Epithelial cell of prostate (primary cell): ENCODE results near the gene RBBP8NL.
"Not testable (repeated sequence)": the region's sequence is repeated elsewhere in the genome, so short reads cannot be mapped to it uniquely, and the experiment has no call there.

Experiments
- DNase-seq: peaks from one replicate; pipeline ENCODE4 v3.0.0-alpha.2; 2011; ENCODE audit warnings: low read depth, low spot score
- H3K27ac ChIP-seq: fragments of 450-650 bp; 2 replicates; pipeline ENCODE4 v1.5.1; 2017; ENCODE audit warnings: mild to moderate bottlenecking

RBBP8NL gene

DNA sequence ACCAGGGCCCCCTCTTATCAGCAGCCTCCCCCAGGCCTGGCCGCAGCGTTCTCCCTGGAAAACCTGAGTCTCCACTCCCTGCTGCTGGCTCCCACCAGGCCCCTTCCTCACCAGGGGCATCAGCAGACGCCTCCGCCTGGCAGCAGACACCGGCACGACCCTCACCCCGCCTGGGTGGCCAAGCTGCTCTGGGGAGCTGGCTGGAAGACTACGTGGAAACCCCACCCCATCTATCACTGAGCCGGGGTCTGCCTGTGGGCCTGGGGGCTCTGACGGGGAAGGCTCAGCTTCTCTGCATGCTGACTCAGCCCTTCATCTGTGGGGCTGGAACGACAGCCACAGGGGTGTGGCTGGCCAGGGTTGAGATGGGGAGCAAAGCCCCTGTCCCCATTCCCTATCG, 19.1 kb upstream of the RBBP8NL start:
- no peak for DNase-seq
- no peak overlapping the region for H3K27ac ChIP-seq

DNA sequence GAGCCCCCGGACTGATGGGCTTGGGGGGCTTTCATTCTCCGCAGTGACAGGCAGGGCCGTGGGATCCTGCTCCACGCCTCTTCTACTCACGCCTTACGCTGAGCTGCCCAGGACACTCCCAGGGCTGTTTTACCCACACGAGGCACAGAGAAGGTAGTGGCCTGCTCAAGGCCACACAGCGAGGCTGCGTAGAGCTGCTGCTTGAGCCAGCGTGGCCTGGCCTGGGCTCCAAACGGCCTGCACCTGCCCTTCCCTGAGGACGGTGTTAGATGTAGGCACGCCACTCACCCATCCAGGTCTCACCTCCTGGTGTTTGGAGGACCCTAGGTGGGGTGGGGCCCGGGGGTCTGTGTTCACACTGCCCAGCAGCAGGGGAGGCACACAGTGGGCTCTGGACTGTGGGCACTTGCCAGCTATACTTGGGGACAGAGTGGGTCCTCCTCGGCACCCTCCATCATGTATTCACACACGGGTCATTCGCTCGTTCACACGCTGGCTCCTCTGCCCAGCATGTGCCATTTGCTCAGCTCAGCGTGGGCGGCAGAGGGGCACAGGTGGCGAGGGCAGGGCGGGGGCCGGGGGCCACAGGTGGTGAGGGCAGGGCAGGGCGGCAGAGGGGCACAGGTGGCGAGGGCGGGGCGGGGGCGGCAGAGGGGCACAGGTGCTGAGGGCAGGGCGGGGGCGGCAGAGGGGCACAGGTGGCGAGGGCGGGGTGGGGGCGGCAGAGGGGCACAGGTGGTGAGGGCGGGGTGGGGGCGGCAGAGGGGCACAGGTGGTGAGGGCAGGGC, 18.4 kb upstream of the RBBP8NL start:
- no peak for DNase-seq
- H3K27ac ChIP-seq: no peak overlapping the region

- DNase-seq: no peak
- H3K27ac ChIP-seq: no peak overlapping the region
Observed at GRCh38 chr20:62444286-62444685, 16.9 kb upstream of the RBBP8NL start.

- DNase-seq: no peak
- no peak overlapping the region for H3K27ac ChIP-seq
Observed at GRCh38 chr20:62441987-62442539, 14.7 kb upstream of the RBBP8NL start.

DNA sequence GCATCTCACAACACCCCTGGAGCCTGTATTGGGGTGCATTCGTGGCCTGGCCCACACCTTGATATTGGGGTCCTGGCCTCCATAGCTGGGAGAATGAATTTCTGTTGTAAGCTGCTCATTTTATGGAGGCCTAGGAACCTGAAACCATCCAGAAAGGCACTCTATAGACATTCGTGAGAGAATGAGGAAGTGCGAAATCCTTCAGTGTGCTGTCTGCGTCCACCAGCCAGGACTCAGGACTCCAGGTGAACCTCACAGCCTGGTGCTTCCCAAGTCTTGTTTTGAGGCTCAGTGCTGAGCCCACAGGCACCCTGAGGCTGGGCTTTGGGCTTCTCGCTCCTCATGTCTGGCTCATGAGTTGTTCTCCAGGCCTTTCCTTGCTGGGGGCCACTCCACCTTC, 11.9 kb upstream of the RBBP8NL start:
- no peak overlapping the region for H3K27ac ChIP-seq
- no peak for DNase-seq

GRCh38 chr20:62437927-62438326, 10.6 kb upstream of the RBBP8NL start:
- H3K27ac ChIP-seq: no peak overlapping the region
- DNase-seq: no peak

DNA sequence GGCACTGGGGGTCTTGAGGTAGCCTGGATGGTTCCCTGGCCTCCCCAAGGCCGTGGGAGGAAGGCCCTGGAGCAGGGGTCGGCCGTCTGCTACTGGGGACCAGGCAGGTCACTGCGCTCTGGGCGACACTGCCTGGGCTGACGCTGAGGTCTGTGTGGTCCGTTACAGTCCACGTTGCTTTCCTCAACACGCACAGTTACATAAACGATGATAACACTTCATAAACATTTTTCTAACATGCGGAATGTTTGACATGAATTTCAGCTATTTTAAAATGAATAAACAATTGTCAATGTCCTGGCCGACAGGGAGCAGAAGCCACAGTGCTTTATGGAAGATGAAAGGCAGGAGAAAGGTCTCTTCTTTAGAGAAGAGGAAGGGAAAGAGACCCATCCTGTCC, 10.2 kb upstream of the RBBP8NL start:
- no peak for DNase-seq
- H3K27ac ChIP-seq: no peak overlapping the region

DNA sequence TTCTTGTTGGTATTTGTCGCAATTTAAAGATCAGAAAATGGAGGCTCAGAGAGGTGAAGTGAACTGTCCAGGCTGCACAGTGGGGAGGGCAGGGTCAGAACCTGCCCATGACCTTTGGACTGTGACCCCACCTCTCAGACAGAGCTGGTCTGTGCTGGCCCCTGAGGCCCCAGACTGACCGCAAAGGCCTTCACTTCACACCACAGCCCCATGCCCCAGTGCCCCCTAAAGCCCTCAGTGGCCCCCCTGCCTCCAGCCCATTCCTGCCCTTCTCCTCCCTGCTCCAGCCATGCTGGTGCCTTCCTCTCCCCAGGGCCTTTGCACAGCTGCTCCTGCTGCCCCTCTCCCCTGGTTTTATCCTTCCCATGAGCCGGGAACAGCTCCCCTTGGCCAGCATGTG, 9.4 kb upstream of the RBBP8NL start:
- no peak overlapping the region for H3K27ac ChIP-seq

GRCh38 chr20:62433658-62434497, 6.5 kb upstream of the RBBP8NL start:
- H3K27ac ChIP-seq: no peak overlapping the region
- DNase-seq: no peak

More for the DNA sequence above, 9.4 kb upstream of the RBBP8NL start:
- no peak for DNase-seq

- no peak overlapping the region for H3K27ac ChIP-seq
- DNase-seq: no peak
Observed at GRCh38 chr20:62430866-62431447, 3.6 kb upstream of the RBBP8NL start.

DNA sequence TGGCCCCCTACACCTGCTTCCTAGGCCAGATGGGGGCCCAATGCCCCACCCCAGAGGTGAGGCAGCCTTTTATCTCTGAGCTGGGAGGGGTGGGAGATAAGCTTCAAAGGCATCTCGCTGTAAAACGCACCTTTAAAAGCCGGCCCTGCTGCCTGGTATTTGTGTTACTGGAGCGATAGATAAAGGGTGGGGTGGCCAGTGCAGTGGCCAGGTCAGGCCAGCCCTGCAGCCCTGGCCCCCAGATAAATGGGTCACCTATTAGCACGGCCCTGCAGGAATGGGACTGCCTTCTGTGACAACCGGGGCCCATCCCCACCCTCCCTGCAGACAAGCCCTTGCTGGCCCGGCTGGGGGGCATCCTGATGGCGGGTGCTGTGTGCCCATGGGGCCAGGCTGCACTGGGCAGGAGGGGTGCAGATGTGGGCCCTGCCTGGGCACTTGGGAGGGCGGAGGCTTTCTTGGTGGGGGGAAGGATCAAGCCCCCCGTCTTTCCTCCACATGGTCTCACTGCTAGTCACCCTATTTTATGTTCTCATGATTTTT, 3.0 kb upstream of the RBBP8NL start:
- no peak overlapping the region for H3K27ac ChIP-seq

DNA sequence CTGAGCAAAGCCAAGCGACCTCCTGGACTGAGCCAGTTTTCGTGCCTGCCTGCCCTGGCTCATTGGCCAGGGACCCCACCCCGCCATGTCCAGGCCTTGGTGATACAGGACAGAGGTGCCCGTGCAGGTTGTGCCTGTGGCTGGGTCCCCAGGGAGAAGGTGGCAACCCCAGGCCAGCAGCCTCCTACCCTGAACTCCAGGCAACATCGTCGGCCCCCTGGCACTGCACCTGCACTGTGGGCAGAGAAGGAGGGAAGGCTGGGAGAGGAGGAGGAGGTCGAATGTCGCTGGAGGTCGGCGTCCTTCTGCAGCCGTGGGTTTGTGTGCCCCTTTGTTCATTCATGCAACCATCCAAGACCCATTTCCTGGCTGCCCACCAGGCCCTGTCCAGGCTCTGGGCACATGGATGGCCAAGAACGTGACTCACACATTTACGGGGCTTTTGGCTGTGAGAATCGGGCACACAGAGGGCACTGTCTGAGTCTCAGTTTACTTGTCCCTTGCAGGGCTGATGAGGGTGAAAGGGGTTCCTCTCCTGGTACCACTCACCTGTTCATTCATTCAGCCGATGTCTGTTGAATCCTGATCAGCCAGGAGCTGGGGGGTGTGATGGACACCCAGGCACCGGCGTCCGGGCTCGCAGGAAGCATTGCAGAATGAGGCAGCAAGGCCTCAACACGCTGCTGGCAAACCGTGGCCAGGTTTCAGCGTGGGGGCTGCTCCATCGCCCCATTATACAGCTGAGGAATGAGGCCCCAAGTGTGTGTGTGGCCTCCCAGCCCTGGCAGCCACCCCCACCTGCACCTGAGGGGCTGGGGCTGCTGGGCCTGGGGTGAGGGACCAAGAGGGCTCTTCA, 2.3 kb upstream of the RBBP8NL start:
- no peak for DNase-seq

More for the DNA sequence above, 3.0 kb upstream of the RBBP8NL start:
- DNase-seq: no peak

GRCh38 chr20:62428396-62429295, 1.3 kb upstream of the RBBP8NL start:
- no peak overlapping the region for H3K27ac ChIP-seq
- no peak for DNase-seq

More for the DNA sequence above, 2.3 kb upstream of the RBBP8NL start:
- H3K27ac ChIP-seq: no peak overlapping the region

DNA sequence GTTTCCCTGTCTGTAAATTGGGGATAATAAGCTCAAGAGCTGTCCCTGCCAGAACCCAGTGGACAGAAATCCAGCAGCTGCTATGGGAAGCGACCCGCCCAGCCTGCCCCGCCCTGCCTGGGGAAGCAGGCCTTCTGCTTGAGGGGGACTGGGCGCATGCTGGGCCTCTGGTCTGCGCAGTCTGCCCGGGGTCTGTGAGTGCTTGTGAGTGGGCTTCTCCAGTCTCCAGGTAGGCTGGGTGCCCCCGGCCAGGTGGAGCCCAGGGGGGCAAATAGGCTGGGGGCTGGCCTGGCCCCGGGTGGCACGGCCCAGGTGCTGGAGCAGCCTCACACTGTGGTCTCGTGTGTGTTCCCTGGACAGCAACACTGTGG, 648 bp upstream of the RBBP8NL start:
- DNase-seq: no peak
- H3K27ac ChIP-seq: peak overlapping the region; percentile 38

DNA sequence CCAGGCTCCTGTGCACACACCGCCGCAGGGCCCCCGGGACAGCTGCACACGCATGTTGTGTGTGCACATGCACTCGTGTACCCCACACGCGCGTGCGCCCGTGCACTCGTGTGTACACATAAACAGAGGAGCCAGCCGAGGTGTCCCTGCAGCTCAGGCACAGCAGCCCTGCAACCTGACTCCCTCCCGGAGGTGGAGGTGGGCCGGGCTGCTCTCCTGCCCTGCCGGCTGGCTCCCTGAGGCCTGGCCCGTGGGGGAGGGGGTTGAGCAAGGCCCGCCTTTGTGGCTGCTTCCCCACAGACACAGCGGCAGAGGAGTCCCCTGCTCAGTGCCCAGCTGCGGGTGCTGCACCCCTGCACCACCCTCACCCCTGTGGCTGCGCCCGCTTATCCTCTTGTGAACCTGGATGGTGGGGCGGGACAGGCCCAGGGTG, 624 bp downstream of the RBBP8NL start:
- DNase-seq: no peak
- peak overlapping the region; percentile 38 for H3K27ac ChIP-seq

DNA sequence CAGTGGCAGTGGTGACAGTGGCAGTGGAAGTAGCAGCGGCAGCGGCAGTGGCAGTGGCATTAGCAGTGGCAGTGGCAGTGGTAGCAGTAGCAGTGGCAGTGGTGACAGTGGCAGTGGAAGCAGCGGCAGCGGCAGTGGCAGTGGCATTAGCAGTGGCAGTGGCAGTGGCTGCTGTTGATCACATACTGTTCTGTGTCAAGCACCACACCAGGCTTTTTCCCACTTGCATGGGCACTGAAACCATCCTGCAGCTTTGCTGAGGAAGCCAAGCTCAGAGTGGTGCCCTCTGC, 1.3 kb downstream of the RBBP8NL start:
- H3K27ac ChIP-seq, DNase-seq: not testable (repeated sequence)

DNA sequence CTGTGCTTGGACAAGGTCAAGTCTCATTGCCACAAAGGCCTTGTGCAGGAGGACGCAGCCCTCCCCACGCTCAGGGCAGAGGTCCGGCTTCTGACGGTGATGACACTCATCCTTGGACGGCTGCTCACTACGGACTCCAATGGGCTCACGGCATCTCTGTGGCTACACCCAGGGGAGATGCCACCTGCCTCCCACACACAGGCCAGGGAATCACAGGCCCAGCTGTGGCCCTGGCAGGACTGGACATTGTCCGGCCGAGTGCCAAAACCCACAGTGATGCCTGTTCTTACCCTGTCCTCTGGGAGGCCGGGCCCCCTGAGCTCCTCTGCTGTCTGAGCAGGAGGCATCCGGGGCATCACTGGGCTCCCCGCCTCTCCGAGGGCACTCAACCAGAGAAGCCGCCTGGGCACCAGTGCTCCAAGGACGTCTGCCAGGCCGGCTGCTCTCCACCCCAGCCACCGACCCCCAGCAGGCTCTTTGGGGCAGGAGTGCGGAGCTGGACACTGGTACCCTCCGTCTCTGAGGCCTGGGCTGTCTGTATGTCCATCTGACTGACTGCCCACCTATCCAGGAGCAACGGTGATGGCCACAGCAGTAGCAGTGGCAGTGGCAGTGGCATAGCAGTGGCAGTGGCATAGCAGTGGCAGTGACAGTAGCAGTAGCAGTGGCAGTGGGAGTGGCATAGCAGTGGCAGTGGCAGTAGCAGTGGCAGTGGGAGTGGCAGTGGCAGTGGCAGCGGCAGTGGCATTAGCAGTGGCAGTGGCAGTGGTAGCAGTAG, 1.9 kb downstream of the RBBP8NL start:
- no peak for DNase-seq

More for the DNA sequence above, 1.9 kb downstream of the RBBP8NL start:
- H3K27ac ChIP-seq: no peak overlapping the region
